Measurements from ENCODE around the gene ALDH1L2.

ALDH1L2 gene

GRCh38 chr12:105036937-105037649 is 47.2 kb downstream of the ALDH1L2 start:
- no peak for DNase-seq (ENCODE audit: low read depth in 2 of 2, low spot score in 1 of 2)

GRCh38 chr12:105033851-105034250 is 50.4 kb downstream of the ALDH1L2 start:
- DNase-seq (ENCODE audit: low read depth in 2 of 2, low spot score in 1 of 2) = no peak

DNA sequence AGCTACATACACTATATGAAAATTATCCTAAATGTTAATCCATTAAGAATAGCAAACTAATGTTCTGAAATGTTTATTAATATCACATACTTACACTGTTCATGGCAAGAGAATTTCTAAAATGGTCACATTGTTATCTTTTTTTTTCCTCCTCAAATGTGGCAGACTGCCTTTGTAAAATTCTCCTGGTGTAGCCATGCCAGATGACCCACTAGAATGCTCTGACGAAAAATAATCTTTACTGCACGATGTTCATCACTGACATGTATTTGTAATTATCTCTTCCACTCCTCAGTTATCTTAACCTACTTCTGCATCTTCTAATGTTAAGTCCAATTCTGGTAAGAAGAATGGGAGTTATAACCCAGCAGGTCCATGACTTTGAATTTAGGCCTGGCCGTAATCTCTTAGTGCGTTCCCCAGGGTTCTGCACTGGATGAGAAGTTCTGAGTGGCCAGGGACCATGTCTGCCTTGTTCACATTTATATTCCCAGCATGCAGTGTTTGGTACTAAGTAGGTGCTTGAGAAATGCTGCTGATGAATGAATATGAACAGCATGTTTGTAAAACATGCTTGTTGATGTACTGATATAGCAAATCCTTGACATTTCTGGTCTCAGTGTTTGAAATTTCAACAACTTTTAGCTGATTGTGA is 51.4 kb downstream of the ALDH1L2 start:
- no peak for DNase-seq (ENCODE audit: low read depth in 2 of 2, low spot score in 1 of 2)

DNA sequence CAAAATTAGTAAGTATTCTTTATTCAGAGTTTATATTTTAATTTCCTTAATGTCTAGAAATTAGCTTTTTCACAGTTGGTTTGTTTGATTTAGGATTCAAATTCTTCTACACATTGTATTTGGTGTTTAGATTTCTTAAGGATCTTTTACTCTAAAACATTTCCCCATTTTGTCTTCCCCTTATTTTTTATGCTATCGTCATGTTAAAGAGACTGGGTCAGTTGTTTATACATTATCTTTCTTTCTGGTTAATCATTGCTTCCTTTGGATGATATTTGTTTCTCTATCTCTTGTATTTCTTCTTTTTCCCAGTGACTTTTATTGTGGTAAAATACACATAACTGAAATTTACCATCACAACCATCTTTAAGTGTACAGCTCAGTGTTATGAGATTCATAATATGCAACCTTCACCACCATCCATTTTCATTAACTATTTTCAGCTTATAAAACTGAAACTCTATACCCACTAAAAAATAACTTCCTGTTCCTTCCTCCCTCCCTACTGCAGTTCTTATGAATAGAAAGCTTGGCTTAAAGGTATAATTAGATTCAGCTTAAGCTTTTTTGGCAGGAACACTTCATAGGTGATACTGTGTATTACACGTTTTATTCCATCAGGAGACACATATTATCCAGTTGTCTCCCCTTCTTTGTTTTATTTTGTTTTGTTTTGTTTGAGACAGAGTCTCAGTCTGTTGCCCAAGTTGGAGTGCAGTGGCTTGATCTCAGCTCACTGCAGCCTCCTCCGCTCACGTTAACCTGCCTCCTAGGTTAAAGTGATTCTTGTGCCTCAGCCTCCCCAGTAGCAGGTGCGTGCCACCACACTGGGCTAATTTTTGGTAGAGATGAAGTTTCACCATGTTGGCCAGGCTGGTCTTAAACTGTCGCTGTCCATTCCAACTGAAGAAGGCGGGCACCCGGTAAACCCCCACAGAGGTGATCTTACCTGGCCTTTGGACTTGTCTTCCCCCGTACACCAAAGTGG is 53.1 kb downstream of the ALDH1L2 start:
- DNase-seq (ENCODE audit: low read depth in 2 of 2, low spot score in 1 of 2) = no peak

GRCh38 chr12:105026411-105026810 is 57.8 kb downstream of the ALDH1L2 start:
- no peak for DNase-seq (ENCODE audit: low read depth in 2 of 2, low spot score in 1 of 2)

DNA sequence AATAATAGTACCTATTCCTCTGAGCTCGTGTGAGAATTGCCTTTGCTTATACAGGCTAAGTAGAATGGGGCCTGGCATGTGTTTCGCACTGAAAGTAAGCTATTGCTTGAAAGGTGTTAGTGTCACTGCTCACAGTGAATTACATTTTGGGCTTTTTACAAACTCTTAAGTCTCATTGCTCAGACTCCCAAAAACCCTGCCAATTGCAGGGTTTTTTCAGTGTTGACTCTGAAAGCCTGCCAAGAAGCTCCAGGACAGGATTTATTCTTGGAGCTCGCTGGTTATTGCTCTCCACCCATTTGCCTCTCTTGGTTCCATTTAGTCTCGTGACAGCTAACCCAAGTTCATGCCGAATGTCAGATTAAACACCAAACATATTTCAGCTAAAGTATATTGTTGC is 58.4 kb downstream of the ALDH1L2 start:
- DNase-seq (ENCODE audit: low read depth in 2 of 2, low spot score in 1 of 2) = no peak

DNA sequence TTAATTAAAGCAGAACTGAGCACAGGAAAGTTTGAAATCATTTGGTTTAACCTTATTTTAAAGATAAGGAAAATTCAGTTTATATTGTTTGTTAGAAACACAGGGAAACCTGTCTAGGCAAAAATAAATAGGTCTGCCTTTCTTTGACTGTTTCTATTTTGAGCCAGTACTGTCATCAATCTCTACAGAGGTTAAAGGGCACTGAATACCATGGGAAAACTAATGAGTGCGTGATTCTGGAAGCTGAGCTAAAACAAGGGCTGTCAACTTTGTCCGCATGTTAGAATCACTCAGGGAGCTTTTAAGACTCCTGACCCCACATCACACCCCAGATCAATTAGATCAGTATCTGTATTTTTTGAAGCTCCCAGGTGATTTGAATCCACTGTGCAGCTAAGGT is 59.3 kb downstream of the ALDH1L2 start:
- no peak for DNase-seq (ENCODE audit: low read depth in 2 of 2, low spot score in 1 of 2)

DNA sequence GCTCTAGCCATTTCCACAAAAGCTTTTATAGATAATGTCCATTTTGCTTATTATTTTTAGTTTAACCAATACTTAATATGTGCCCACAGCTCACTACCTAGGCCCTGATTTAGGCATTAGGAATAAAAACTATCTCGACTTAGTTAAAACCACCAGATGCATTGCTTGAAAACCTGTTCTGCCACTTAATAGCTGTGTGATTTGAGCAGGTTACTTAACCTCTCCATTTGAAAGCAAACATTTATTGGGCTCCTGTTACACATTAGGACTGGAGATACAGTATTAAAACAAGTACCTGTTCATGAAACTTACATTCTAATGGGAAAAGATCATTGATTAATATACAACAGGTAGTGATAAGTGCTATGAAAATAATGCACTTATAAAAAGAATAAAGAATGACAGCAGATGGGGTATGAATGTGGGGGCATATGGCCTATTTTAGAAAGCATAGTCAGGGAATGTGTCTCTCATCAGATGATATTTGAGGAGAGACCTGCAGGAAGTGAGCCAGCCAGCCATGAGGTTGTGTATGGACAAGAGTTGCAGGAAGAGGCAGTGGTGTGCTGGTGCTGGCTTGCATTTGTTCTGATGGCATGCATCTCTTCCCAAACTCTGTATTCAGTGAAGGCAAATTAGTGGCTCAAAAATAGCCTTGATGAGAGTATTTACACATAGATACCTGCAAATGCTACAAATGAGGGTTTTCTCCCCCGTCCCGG is 63.9 kb downstream of the ALDH1L2 start:
- no peak for DNase-seq (ENCODE audit: low read depth in 2 of 2, low spot score in 1 of 2)

GRCh38 chr12:105018776-105019175 is 65.5 kb downstream of the ALDH1L2 start:
- DNase-seq (ENCODE audit: low read depth in 2 of 2, low spot score in 1 of 2) = no peak

DNA sequence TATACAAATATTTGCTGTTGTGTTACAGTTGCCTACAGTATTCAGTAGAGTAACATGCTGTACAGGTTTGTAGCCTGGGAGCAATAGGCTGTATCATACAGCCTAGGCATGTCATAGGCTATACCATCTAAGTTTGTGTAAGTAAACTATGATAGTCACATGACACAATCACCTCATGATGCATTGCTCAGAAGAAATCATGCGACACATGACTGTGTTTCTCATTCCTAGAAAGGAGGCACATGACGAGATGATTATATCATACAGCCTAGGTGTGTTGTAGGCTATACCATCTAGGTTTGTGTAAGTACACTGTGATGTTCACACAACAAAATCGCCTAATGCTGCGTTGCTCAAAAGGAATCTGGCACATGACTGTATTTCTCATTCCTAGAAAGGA is 66.2 kb downstream of the ALDH1L2 start:
- no peak for DNase-seq (ENCODE audit: low read depth in 2 of 2, low spot score in 1 of 2)

- DNase-seq (ENCODE audit: low read depth in 2 of 2, low spot score in 1 of 2) = no peak
Measured at GRCh38 chr12:105015543-105015942, 68.7 kb downstream of the ALDH1L2 start.

GRCh38 chr12:105014603-105015002 is 69.7 kb downstream of the ALDH1L2 start:
- no peak for DNase-seq (ENCODE audit: low read depth in 2 of 2, low spot score in 1 of 2)

DNA sequence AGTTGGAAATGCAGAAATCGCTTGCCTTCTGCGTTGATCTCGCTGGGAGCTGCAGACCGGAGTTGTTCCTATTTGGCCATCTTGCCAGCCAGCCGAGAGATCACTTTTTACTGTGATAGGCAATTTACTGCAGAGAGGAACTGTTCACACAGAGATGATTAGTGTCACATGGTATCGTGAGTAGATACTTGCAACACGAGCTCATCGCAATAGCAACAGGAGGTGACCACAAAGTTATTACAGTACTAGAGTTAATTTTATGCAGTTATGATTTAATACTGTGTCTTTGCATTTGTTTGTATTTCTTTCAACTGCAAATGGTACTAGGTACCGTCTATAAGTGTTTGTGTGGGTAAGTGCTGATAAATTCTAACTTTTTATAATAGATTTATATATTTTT is 70.4 kb downstream of the ALDH1L2 start:
- no peak for DNase-seq (ENCODE audit: low read depth in 2 of 2, low spot score in 1 of 2)

DNA sequence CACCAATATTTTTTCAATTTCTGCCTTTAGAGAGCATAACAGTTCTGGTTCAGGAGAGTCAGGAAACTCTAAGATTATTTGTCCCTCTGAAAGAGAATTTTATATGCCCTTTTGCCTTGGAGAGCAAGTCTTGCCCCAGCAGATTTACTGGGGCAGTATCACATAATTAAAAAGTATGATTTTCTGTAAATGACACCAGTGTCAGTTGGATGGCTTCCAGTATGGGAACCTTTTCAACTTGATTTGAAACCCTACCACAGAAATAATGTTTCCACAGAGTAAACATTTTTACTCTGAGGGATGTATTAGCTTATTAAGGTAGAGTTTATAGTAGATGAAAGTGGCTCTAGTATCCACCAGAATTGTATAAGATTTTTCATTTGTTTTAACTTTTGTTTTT is 82.8 kb downstream of the ALDH1L2 start:
- DNase-seq (ENCODE audit: low read depth in 2 of 2, low spot score in 1 of 2) = no peak

GRCh38 chr12:104999347-104999685 is 84.9 kb downstream of the ALDH1L2 start:
- no peak for DNase-seq (ENCODE audit: low read depth in 2 of 2, low spot score in 1 of 2)

DNA sequence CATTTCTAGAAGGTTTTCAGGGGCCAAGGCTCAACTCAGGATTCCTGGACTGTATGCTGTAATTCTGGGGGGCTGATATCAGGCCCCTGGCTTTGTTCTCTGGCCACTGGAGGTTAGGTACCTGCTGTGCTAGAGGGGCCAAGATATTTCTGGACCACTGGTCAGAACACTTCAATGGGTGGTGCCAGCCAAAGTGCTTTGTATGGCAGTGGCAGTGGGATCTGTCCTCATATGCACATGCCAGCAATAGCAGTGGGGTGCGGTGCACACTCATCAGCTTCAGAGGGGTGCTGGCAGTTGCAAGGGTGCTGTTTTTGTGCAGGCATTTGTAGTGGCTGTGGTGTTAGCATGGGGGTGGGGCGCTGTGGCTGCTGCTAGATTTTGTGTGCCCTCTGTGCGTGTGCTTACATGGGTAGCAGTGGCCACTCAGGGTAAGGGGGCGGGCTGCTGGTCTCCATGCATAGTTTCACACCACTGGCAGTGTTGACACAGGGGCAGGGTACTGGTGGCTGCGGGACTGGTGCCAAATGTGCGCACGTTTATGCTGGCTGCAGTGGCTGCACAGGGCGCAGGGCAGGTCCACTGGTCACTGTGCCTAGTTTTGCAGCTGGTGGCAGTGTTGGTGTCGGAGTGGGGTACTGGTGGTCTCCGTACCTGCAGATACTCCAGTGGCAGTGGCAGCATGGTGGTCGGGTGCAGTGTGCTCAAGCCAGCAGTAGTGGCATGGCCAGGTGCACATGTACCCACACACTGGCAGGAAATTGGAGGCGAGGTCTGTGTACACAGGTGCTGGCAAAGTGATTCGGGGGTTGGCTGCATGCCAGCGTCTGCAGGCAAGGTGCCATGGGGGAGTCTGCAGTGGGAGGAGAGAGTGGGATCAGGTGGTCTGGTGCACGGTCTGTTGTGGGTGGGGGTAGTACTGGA is 85.6 kb downstream of the ALDH1L2 start:
- DNase-seq (ENCODE audit: low read depth in 2 of 2, low spot score in 1 of 2) = no peak

DNA sequence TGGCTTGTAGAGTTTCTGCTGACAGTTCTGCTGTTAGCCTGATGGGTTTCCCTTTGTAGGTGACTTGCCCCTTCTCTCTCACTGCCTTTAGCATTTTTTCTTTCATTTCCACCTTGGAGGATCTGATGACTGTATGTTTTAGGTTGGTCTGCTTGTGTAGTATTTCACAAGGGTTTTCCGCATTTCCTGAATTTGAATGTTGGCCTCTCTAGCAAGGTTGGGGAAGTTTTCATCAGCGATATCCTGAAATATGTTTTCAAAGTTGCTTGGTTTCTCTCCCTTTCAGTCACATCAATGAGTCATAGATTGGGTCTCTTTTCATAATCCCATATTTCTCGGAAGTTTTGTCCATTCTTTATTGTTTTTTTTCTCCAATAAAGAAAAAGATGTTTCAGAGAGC is 86.7 kb downstream of the ALDH1L2 start:
- no peak for DNase-seq (ENCODE audit: low read depth in 2 of 2, low spot score in 1 of 2)

DNA sequence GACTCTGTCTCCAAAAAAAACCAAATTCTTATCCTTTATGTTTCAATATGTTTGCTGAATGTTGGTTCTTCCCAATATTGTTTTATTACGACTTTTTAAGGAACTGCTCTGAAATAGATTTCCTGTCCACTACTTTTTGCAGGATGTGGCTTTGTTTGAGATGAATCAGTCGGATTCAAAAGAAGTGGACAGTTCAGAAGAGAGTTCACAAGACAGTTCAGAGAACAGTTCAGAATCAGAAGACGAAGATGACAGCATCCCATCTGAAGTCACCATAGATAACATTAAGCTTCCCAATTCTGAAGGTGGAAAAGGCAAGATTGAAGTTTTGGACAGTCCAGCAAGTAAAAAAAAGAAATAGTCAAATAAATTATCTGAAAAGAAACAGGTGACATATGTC is 89.9 kb downstream of the ALDH1L2 start:
- no peak for DNase-seq (ENCODE audit: low read depth in 2 of 2, low spot score in 1 of 2)

GRCh38 chr12:104991565-104992128 is 92.6 kb downstream of the ALDH1L2 start:
- DNase-seq (ENCODE audit: low read depth in 2 of 2, low spot score in 1 of 2) = no peak

- DNase-seq (ENCODE audit: low read depth in 2 of 2, low spot score in 1 of 2) = no peak
Measured at GRCh38 chr12:104990950-104991349, 93.3 kb downstream of the ALDH1L2 start.
